ENCODE data around the gene KLF1. TPM values are rescaled to one million over a fixed set of nuclear protein-coding genes. Genes with fewer than 3 reads are reported as not detected.
"Not testable (repeated sequence)": the region's sequence is repeated elsewhere in the genome, so short reads cannot be mapped to it uniquely, and the experiment has no call there.

KLF1 gene
- total and polyA plus RNA-seq, 12 donors, result 0.23 to 0.83 (median 0.24) TPM; not detected in 9

DNA sequence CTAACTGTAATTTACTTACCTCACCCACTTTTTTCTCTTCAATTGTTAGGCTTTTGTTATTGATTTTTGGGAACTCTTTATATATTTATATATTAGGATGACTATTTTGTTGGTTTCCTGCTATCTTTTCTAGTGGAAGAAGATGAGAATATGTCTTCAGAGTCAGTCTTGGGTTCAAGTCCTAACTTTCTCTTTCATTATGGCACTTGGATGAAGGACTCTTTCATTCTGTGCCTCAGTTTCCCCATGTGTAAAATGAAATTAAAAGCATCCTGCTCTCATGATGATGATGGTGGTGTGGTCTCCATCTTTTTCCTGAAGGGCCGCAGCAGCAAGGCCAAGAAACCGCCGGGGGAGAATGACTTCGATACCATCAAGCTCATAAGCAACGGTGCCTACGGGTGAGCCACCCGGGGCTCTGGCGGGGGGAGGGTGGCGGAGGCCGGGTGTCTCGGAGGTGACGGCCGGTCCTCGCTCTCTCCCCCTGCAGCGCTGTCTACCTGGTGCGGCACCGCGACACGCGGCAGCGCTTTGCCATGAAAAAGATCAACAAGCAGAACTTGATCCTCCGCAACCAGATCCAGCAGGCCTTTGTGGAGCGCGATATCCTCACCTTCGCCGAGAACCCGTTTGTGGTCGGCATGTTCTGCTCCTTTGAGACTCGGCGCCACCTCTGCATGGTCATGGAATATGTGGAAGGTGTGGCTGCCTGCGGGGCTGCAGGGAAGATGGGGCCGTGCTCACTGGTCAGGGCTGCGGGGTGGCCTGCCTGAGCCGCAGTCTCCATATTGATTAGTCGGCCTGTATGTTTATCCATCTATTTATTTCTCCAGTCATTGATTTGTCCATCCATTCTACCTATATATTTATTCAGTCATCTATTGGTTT is 28.7 kb downstream of the KLF1 start:
- Histone ChIP-seq H3K27me3 (no peaks in the 10 kb centered on the region), H3K27ac (no peak overlapping the region), H3K9me3 (replicated peaks in 1 of 3) (no peaks in the 10 kb centered on the region), H3K4me1 (replicated peaks in 1 of 2) (no peaks in the 10 kb centered on the region), H3K36me3 (replicated peaks in 1 of 2) (no peaks in the 10 kb centered on the region), H3K4me3 (no peak overlapping the region)
- WGBS, 4 donors, result 87 to 94% (median 91%) methylated on average over 21 to 35 of the region's 35 CpGs
- no peak for DNase-seq
- intact Hi-C loops (cut with DNase I), result no loop called here
- TF ChIP-seq, protein P1, sequence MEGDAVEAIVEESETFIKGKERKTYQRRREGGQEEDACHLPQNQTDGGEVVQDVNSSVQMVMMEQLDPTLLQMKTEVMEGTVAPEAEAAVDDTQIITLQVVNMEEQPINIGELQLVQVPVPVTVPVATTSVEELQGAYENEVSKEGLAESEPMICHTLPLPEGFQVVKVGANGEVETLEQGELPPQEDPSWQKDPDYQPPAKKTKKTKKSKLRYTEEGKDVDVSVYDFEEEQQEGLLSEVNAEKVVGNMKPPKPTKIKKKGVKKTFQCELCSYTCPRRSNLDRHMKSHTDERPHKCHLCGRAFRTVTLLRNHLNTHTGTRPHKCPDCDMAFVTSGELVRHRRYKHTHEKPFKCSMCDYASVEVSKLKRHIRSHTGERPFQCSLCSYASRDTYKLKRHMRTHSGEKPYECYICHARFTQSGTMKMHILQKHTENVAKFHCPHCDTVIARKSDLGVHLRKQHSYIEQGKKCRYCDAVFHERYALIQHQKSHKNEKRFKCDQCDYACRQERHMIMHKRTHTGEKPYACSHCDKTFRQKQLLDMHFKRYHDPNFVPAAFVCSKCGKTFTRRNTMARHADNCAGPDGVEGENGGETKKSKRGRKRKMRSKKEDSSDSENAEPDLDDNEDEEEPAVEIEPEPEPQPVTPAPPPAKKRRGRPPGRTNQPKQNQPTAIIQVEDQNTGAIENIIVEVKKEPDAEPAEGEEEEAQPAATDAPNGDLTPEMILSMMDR (IDR thresholded peaks at IDR 0.05), result no peak
- TF ChIP-seq POLR2A (IDR thresholded peaks at IDR 0.05), result no peak

DNA sequence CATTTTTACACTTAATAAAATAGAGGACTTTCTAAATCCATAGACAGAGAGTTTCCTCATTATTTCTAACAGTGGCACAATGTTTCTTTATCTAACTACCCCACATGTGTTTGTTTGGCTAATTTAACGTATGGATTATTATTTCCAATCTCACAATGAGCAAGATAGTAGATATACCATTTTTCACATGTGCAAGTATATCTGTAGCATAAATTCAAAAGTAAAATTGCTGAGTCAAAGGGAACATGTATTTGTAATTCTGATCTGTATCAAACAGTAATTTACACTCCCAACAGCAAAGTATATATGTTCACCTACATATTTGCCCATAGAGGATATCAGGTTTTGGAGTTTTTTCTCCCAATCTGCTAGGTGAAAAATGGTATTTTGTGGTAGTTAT is 30.3 kb downstream of the KLF1 start:
- DNase-seq, result no peak
- no peaks in the 10 kb centered on the region for H3K36me3 ChIP-seq (replicated peaks in 1 of 2)
- no peaks in the 10 kb centered on the region for H3K9me3 ChIP-seq (replicated peaks in 1 of 3)
- H3K27me3 ChIP-seq, result no peaks in the 10 kb centered on the region
- H3K4me1 ChIP-seq (replicated peaks in 1 of 2), result no peaks in the 10 kb centered on the region
- H3K27ac ChIP-seq, result no peak overlapping the region
- intact Hi-C loops (cut with DNase I), result no loop called here
- no peak overlapping the region for H3K4me3 ChIP-seq
- 52 to 75% (median 60%) methylated on average over 1 of the region's 1 CpG for WGBS, 4 donors
- TF ChIP-seq, protein P1 (IDR thresholded peaks at IDR 0.05), result no peak
- TF ChIP-seq POLR2A (IDR thresholded peaks at IDR 0.05), result no peak

DNA sequence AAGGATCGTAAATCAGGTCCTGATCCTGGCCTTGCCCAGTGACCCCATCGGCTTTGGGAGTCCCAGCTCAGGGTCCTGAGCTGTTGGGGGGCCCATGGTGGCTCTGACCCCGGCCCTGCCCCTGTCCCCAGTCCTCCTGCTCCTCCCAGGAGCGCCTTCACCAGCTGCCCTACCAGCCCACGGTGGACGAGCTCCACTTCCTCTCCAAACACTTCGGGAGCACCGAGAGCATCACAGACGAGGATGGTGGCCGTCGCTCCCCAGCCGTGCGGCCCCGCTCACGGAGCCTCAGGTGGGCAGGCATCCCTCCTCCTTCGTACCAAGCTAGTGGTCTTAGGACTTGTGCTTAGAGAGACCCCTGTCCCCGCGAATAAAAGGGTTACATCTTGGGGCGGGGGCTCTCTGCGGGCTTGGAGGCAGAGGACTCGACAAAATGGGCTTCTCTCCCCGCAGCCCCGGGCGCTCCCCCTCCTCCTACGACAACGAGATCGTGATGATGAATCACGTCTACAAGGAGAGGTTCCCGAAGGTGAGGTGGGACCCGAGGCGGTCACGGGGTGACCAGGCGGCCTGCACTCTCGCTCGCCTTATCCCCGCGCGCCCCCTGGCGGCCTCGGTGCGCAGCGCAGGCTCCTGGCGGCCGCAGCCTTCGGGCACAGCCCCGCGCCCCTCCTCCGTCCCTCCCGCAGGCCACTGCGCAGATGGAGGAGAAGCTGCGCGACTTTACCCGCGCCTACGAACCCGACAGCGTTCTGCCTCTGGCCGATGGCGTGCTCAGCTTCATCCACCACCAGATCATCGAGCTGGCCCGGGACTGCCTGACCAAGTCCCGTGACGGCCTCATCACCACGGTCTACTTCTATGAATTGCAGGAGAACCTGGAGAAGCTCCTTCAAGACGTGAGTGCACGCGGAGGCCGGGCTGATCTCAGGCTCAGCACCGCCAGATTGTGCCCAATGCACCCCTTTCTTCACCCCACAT is 39.6 kb downstream of the KLF1 start:
- DNase-seq, result peak; percentile 85 to 95 (median 91)
- 10 to 37% (median 23%) methylated on average over 7 to 69 of the region's 69 CpGs for WGBS, 4 donors
- Histone ChIP-seq H3K4me1 (replicated peaks in 1 of 2) (peaks cover 0 to 8% of the 10 kb centered on the region in 2 donors), H3K36me3 (replicated peaks in 1 of 2) (no peaks in the 10 kb centered on the region), H3K9me3 (replicated peaks in 1 of 3) (no peaks in the 10 kb centered on the region), H3K4me3 (peak overlapping the region in 1 of 4 donors; percentile 21), H3K27me3 (peaks cover 25% of the 10 kb centered on the region), H3K27ac (peak overlapping the region in 1 of 5 donors; percentile 52)
- intact Hi-C loops (cut with DNase I), result loop anchor here (10.0 kb wide), 2 partner anchors 83 to 283 kb away; no protein-coding TSS in a partner anchor
- TF ChIP-seq POLR2A (IDR thresholded peaks at IDR 0.05), result no peak
- TF ChIP-seq, protein P1 (IDR thresholded peaks at IDR 0.05), result peak; percentile 85 to 100 (median 96)

DNA sequence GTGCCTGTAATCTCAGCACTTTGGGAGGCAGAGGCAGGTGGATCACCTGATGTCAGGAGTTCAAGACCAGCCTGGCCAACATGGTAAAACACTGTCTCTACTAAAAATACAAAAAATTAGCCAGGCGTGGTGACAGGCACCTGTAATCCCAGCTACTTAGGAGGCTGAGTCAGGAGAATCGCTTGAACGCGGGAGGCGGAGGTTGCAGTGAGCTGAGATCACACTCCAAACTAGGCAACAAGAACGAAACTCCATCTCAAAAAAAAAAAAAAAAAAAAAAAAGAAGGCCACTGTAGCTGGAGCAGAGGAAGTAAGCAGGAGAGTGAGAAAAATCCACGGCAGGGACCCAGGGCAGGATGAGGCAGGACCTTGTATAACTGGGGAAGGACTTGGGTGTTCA is 40.4 kb downstream of the KLF1 start:
- intact Hi-C loops (cut with DNase I), result loop anchor here (10.0 kb wide), 2 partner anchors 82 to 282 kb away; no protein-coding TSS in a partner anchor
- DNase-seq; H3K4me1 ChIP-seq (replicated peaks in 1 of 2); H3K4me3 ChIP-seq; H3K36me3 ChIP-seq (replicated peaks in 1 of 2); H3K27ac ChIP-seq; H3K9me3 ChIP-seq (replicated peaks in 1 of 3): not testable (repeated sequence)
- WGBS, 4 donors, result 70 to 82% (median 75%) methylated on average over 7 of the region's 7 CpGs
- peaks cover 34% of the 10 kb centered on the region for H3K27me3 ChIP-seq
